T-helper 2 cell treated with Interferon-gamma antibody and Interleukin-4, amounts not matched to agents 100 ng/mL and 5 ng/mL, for 36 hours (primary cell): ENCODE results near the gene ITGB5. TPM values are rescaled to one million over a fixed set of nuclear protein-coding genes. Genes with fewer than 3 reads are reported as not detected.

Experiments
- intact Hi-C: fragments of 100-400 bp; cut with micrococcal nuclease; formaldehyde crosslinking; loops from one replicate; pipeline ENCODE4 v1.15.1; 2023
- total RNA-seq: library from RNA; stranded (reverse); gene quantifications from 2 replicates; pipeline ENCODE4 v1.2.3, GENCODE V29; 2022

Gene ITGB5
- total RNA-seq, 1 donor from 2014 or later, result not detected

DNA sequence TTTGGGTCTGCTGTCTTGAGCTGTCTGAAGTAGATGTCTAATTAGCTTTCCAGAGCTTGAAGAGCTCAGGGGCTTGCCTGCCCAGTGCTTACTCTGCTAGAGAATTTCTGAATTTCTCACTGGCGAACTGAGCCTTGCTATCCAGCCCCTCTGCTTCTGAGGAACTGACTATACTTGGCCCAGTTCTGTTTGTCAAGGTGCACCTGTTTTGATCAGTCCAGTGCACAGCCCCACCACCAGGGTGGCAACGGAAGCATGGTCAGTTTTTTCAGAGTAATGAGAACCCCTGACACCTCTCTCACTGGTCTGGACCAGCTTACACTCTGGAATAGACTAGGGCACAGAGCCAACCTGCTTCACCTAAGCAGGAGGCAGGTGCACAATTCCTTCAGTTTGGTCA, 25.2 kb downstream of the ITGB5 start:
- intact Hi-C loops, result no loop called here

DNA sequence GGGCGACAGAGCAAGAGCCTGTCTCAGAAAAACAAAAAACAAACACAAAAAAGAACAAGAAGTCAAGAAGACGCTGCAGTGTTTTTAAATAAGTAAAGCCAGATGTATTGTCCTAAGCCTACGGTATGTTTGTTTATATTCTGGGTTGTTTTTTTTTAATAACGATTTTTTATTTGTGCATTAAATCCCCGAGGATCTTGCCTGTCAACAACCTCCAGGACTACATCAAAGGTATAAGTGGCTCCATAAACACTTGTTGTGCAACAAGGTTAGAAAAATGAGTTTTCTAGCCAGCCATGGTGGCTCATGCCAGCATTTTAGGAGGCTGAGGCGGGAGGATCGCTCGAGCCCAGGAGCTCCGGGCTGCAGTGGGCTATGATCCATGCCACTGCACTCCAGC, 26.1 kb downstream of the ITGB5 start:
- intact Hi-C loops, result no loop called here

DNA sequence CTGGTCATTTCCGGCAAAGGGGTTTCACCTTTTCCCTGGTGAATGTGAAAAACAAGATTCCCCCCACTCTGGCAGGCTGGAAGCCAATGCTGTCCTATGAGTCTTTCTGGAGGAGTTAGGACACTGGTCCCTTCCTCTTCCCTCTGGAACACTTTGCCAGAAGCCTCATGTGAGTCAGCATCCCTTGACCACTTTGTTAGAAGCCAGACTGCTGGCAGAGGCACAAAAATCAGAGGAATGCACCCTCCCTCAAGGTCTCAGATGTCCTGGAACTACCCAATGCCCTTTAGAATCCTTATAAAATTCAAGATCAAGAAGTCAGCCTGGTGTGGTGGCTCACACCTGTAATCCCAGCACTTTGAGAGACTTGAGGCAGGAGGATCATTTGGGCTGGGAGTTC, 26.6 kb downstream of the ITGB5 start:
- intact Hi-C loops, result no loop called here

DNA sequence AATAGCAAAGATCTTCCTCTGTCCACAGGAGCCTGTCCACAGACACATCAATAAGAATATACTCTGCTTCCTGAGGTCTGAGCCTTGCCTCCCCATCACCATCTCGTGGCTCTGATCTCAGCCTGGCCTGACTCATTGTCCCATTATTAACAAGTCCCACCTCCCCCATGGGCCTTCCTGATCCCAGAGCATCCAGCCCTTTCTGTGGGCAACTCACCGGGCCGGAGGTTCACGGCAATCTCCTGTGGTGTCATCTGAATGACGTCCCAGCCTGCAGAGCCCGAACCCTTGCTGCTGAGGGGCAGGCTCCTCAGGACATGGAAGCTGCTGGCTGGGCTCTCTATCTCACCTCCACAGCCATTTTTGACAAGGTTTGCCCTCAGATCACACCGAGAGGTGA, 28.1 kb downstream of the ITGB5 start:
- intact Hi-C loops, result no loop called here

DNA sequence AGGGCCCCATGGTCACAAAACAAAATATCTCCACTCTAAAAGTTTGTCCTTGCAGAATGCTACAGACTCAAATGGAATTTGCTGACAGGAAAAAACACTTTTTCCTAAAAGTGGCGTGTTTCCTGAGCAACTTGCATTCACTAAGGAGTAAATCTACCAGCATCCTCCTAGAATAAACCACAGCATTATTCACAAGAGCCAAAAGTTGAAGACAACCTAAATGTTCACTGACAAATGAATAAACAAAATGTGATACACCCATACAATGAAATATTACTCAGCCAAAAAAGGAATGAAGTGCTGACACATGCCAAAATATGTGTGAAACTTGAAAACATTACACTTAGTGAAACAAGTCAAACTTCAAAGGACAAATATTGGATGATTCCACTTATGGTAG, 28.9 kb downstream of the ITGB5 start:
- intact Hi-C loops, result no loop called here

DNA sequence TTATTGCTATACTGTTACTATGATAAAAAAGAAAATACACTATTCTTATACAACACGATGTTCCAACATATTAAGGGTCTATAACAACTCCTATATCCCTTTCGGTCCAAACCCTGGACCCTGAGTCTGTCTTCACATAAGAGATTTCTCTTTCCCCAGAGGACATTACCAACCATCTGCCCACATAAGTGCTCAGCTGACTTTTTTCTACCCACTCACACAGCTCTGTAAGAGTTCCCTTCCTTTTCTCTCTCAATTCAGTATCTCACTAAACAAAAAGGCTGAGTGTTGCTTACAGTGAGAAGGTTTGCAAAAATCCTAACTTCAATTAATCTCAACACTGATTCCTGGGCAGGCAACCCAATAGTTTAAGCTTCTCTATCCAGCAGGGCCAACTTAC, 30.5 kb downstream of the ITGB5 start:
- intact Hi-C loops, result no loop called here

DNA sequence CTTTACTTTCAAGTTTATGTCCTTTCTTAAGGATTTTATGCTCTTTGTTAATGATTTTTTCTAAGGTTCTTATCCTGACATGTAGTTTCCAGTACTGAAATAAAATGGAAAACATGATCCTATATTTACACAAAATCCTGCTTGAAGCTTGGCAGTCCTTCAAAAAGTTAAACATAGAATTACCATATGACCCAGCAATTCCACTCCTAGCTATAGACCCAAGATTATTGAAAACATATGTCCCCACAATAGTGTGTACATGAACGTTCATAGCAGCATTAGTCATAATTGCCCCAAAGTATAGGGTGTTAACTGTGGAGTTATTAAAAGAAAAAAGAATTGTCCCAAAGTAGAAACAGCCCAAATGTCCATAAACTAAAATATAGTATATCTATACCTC, 33.2 kb downstream of the ITGB5 start:
- intact Hi-C loops, result no loop called here

DNA sequence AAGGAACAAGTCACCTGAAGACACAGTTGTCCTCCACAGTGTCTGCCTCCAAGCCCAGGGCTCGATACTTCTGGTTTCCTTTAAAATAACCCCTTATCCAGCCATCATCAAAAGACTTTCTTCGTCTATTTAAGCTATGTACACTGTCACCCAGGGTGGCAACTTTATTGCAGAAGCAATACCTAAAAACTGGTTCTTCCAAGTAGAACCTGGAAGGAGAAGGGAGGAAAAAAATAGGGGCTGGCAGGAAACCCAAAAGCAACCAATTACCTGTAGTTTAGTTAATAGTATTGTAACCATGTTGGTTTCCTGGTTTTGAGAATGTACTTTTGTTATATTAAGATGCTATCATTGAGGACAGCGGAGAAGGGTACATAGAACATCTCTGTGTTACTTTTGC, 33.7 kb downstream of the ITGB5 start:
- intact Hi-C loops, result no loop called here

DNA sequence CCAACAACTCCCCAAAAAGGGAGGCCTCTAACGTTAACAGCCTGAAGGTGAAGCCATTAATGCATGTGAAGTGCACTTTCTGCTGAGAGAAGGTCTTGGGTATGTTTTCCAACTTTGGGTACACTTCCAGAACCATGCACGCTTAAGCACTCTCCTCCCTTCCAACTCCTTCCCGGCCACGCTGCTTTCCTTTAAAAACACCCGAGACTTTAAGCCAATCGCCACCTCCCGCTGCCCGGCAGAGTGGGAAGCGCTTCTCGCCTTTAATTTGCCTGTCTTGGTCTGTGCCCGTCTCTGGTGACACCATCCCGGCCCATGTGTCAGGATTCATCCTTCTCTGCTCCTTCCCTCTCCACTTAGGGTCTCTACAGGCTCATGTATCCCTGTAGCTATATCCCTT, 35.3 kb downstream of the ITGB5 start:
- intact Hi-C loops, result no loop called here

DNA sequence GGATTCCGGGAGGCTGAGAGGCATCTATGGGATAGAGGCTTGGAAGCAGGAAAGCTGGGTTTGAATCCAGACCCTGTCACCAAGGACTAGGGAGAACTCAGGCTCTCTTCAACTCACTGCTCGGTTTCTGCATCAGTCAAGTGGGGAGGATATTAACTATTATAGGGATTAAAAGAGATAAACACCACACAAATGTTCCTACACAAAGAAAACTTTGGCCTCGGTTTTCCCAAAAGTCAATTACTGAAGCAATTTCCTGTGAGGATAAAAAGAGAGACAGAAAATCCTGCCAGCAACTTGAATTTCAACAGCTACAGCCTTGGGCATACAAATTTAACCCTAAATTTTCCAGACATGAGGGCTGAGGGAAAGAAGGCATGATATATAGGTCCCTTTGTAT, 36.0 kb downstream of the ITGB5 start:
- intact Hi-C loops, result no loop called here

DNA sequence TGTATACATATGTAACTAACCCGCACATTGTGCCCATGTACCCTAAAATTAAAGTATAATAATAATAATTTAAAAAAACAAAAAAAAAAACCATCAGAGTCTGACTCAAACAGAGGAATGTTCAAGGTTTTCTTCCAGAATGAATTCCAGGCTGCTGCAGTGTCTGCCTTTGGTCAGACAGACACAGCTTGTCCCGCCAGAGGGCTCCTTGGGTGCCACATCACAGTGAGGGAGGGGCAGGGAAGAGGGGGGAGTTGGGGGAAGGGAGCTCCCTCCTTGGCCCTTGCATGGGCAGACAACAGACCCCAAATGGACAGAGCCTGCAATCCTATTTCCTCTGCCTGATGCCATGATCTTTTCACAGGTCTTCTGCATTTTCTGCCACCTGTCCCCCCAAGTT, 36.5 kb downstream of the ITGB5 start:
- intact Hi-C loops, result no loop called here

DNA sequence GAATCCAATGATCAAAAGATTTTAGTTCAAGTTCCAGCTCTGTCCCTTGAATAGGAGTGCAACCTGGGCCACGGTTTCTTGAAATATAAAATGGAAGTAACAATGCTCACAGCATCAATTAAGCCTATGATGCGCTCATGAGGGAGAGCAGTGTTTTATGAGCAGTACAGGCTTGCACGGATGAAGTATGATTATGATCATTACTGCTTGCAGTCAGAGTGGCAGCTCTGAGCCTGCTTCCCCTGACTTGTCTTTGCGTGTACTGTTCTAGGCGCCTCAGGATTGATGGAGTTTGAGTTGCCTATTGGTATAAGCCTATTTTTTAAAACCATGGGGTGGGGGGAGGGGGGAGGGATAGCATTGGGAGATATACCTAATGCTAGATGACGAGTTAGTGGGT, 37.0 kb downstream of the ITGB5 start:
- intact Hi-C loops, result no loop called here

DNA sequence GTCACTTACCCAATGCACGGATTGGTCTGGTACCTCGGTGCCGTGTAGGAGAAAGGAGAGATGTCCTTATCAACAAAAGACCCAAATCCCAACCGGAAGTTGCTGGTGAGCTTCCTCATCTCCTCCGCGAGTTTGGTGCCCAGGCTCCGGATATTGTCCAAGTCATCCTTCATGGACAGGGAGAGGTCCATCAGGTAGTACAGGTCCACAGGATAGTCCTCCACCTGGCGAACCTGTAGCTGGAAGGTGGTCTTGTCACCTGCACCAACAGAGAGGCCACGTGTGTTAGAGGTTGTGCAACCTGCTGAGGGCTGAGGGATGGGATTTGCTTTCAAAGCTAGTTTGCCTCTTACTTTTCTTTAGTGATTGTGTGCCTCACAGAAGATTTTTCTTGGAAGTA, 38.9 kb downstream of the ITGB5 start:
- intact Hi-C loops, result no loop called here

DNA sequence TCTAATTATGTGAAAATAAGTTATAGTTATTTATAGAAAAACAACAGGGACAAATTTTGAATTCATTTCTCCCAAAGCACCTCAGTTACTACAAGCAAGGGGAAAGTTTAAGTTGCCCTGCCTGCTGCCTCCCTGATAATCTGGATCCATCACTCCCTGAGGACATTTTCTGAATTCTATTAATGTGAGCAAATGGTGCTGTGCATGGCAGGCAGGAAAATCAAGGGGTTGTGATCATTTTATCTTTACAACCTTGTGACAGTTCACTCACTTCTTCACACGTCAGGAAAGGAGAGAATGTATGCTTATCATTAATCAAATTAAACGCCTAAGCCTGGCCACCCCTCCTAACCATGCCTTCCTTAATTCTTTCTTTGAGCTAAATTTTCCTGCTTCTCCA, 39.3 kb downstream of the ITGB5 start:
- intact Hi-C loops, result no loop called here

DNA sequence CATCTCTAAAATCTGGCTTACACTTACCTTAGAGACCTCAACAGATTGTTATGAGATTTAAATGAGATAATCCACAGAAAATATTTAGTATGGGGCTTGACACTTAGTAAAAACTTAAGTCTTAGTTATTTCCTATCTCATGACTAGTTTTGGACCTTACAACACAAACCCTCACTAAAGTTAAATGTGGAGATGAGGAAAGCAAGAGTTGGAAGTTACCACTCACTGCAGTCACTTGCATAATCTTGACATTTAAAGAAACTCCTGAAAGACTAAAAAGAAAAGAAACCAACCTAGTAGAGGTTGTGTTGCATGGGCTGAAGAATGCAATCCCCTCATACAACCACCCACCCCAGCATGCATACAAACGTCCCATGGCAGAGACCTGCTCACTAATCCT, 40.1 kb downstream of the ITGB5 start:
- intact Hi-C loops, result no loop called here

DNA sequence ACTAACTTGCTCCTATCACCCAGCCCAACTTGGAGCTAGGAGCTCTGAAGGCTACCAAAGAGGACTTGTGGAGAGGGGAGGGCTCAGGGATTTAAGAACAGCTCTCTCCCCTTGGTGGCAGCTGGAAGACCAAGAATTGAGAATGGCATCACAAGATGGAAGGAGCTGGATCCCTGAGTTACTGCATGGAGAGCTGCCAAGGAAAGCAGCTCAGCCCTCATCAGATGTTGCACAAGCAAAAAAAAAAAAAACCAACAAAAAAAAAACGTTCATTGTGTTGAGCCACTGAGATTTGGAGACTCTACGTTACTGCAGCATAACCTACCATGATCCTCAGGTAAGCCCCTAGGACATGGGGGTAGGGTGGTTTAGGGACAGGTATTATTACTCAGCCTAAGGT, 41.0 kb downstream of the ITGB5 start:
- intact Hi-C loops, result no loop called here

DNA sequence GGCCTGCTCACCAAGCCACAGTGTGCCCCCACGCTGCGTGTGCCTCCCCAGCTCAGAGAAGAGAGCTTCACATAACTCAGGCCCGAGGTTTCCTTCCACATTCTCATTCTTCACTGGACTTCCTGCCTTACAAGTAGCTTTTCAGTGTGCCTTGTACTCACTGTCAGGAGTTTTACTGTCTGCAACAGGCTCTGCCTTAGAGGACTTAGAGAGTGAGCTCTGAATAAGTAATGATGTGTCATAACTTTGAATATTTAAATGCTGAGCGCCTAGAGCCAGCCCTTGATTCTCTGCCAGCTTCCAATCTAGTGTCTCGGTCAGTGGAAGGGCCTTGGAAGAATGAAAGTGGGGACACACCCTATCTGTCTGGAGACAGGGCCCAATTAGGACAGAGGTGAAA, 41.8 kb downstream of the ITGB5 start:
- intact Hi-C loops, result no loop called here

DNA sequence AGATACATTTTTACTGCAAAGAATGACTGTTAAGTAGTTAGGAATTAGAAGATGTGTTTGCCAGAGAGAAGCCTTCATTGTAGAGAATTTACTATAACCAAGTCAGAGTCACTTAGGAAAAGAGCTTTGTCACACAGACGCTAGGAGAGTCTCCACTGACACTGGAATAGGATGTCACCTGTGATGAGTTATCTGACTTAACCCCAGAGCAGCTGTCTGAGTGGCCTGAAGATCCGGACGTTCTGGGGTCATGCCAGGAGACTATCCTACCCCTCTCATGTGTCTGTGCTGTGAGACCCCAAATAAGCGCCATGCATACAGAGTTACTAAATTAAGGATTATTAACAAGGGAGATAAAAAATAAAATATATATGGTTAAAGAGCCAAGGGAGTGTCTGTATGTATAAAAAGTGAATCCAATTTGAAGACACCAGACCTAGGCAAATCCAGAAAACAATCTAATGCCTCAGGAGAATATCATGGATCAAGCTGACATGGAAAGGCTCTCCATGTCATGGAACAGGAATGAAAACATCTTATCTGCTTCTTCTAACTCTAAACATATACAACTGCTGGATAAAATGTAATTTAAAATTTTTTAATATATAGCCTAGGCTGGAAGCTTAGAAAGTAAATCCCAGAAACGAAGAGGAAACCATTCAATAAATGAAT, 43.5 kb downstream of the ITGB5 start:
- intact Hi-C loops, result no loop called here

DNA sequence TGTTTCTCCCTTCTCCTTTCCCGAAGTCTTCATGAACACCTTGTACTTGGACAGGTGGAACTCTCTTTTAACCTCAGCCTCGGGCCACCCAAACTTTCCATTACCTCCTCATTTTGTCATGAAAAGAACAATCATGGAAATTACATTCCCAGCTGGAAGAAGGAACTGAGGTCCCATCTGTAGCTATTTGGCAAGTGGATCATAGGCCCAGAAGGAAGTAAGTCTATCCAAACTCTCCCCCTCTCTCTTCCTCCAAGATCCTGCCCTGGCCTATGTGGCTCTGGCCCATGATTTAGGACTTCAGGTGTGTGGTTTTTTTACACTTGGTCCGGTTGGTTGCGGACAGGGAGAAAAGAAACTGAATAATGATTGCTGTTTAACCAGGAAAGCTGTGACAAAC, 44.1 kb downstream of the ITGB5 start:
- intact Hi-C loops, result no loop called here

DNA sequence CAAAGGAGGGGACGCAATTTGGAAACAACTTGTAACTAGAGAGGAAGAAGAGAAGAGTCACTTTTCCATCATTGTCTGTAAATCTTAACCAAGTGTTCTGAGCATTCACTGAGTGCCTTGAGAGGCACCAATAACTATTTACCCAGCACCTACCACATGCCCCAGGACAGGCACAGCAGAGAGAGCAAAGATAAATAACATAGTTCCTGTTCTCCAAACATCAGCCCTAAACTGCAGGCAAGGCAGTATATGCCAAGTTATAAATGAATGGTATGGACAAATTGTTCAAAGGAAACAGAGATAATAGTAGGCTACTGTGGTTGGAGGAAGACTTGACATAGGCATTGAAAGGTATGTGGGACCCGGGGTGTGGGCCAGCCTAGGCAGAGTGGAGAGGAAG, 45.6 kb downstream of the ITGB5 start:
- intact Hi-C loops, result no loop called here

DNA sequence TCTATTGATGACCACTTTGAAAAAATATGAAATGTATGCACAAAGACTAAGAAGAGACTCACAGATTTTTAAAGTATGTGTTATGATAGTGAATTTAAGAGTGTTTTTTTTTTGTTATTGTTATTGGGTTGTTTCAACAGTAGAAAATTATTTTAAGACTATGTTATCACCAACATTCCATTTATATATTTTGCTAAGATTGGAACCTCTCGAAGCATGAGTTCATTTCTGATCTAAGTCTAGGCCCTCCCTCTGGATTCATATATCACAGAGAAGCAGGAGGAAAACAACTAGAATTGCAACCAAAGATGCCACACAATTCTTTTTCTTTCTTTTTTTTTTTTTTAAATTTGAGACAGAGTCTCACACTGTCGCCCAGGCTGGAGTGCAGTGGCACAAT, 46.8 kb downstream of the ITGB5 start:
- intact Hi-C loops, result no loop called here

DNA sequence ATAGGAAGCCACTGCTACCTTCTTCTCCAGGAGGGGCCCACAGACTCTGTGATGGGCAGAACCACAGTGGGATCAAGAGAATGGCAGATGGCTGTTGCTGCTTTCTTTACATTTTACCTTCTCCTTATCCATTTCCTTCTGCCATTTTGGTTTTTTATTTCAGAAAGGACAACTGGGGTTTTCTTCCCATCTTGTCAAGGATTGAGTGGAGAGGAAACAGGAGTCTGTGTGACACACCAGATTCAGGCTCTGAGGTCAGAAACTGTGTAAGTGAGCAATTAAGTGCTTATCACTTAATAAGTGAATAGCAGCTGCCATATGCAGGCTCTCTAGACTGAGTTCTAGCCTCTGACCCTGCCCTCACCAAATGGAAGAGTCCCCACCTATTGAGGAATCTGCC, 47.3 kb downstream of the ITGB5 start:
- intact Hi-C loops, result no loop called here

DNA sequence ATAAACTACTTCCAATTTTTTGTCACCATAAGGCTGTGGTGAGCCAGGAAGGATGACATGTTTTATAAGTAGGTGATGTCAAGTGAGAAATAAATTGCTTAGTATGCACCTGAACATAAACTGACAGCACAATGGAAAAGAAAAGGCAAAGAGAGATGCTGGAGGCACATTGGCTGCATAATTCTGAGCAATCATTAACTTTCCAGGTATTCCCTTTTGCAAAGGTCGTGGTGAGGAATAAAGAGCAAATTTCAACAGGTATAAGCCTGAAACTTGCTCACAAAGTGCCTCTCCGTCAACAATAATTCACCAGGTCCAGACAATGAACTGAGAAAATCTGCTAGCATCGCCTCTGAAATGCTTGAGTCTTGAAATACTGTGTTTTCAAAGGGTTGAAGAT, 48.2 kb downstream of the ITGB5 start:
- intact Hi-C loops, result no loop called here

DNA sequence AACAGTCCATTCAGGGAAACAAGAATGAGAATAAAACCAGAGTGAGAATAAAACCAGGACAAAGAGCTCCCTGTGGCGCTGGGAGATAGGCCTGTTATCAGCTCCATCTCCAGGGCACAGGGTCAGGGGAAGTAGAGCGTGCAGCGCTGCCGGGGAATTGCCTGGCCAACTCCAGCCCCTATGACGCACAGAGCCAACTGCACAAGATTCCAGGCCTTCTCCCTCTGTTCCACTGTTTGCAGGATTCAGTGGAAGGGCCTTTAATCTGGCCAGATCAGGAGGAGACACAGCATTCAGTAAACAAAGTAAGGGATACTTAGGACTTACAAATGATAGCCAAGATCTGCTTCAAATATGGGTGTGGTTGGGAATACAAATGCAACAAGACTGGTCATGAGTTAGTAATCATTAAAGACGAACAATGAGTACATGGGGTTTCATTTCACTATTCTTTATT, 49.4 kb downstream of the ITGB5 start:
- intact Hi-C loops, result no loop called here
